GM12873 (cell line): ENCODE results near the gene MOB1B.

ENCODE experiments used
- CTCF ChIP-seq: IDR thresholded peaks from 2 replicates; pipeline ENCODE4 v1.5.1; 2012; ENCODE audit warnings: low read depth, mild to moderate bottlenecking, moderate library complexity, low read length, control low read depth; ENCODE audit not compliant: insufficient read depth; ENCODE audit errors: missing control alignments

MOB1B gene

GRCh38 chr4:70915036-70915815 is 13.1 kb downstream of the MOB1B start:
- no peak for TF ChIP-seq CTCF

DNA sequence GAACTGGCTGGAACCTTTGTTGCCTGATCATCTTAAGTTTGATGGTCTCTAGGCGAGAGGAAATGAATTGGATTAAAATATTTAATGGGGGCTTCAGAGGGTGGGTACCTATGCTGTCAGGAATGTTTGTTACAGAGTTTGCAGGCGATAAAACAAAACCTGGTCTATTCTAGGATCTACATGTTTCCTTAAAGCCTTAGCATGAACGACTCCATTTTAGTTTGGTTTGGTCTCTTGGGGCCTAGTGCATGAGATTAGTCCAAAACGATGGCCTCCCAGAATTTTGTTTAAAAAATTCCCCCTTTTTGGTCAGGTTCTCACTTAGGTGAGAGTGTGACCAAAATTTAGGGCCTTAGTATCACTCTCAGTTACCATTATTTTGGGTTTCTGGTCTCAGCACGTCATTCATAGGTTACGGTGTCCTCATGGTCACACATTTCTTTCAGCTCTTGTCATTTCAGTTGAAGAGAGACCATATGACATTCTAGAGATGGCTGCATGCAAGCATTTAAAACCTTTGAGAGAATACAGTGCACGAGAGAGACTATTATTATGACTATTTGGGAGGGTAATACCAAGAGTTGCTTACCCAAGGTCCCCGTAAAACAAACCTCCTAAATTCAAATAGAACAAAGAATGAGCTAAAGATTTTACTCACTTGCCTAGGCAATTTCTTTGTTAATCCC is 13.8 kb downstream of the MOB1B start:
- no peak for TF ChIP-seq CTCF

- TF ChIP-seq CTCF = no peak
Observed at GRCh38 chr4:70920592-70920991, 18.4 kb downstream of the MOB1B start.

DNA sequence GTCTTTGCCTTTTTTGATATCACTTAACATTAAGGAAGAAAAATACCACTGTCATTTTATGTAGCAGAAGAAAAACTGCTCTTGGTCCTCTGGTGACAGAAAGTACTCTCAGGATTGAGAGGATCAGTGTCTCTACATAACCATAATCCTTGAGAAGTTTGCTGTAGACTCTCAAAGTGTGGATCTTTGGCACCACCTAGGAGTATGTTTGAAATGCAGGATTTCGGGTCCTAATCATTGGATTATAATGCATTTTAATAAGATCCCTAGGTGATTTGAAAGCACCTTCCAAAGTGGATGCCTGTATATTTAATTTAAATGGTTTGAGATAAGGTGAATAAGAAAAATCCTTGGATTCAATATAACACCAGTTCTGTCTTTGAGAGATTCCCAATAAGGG is 23.2 kb downstream of the MOB1B start:
- TF ChIP-seq CTCF = no peak

DNA sequence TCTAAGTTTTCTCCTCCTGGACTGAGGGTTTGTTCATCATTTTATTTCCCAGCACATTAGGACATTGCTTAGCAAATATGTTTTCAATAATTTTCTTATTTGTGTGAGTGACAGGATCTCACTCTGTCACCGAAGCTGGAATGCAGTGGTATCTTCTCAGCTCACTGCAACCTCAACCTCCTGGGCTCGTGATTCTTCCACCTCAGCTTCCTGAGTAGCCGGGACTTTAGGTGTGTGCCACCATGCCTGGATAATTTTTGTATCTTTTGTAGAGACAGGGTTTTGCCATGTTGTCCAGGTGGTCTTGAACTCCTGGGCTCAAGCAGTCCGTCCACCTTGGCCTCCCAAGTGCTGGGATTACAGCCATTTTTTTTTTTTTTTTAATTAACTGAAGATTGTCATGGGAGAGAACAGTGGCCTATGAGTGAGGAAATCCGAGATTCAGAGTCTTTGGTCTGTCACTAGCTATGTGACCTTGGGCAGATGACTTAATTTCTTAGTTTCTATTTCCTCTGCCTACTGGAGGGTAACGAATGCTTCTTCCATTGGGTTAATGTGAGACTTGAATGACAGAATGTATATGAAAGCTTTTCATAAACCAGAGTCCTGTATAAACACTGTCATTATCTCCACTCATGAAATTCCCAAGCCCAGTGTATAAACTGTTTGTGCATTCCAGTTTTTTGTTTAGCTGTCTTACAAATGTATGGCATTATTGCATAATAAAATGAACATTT is 23.9 kb downstream of the MOB1B start:
- TF ChIP-seq CTCF = no peak

- TF ChIP-seq CTCF = peak; percentile 37
Observed at GRCh38 chr4:70927502-70928137, 25.5 kb downstream of the MOB1B start.

DNA sequence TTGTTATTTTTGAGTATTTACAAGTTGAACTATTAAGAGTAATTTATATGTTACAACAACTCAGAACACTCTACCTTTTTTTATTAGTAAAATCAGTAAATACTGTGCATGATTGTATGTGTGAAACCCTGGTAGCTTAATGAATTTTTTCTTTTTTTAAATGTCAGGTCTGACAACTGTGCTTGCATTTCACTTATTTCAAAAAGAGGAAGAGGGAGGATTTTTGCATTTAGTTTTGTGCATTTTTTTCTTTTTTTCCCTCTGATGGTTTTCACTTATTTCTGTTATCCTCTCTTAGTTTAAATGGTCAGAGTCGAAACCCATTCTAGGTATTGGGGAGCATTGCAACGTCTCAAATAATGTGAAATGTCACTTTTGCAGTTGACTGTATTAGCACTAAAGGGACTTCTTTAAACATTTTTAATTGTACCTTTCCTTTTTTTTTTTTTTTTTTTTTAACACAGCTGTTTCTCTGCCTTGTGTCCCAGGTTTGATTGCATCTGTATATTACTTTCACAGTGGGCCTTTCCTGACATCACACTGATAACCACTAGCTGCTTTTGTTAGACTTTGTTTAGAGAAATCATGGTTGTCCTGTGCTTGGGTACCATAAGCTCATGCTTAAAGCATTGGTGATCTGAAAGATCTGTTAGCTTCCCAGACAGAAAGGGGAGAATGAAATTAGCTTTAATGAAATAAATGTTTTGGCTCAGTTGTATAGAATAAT is 28.5 kb downstream of the MOB1B start:
- no peak for TF ChIP-seq CTCF
